Neural progenitor cell (in vitro differentiated cells): Measurements from ENCODE around the gene CDK10.

Source experiments
- CTCF ChIP-seq: fragments of 200-600 bp; sonication (generic); IDR thresholded peaks from 2 replicates; pipeline ENCODE4 v1.5.1; 2017; ENCODE audit warnings: antibody characterized with exemption, mild to moderate bottlenecking
- EZH2 ChIP-seq: fragments of 200-600 bp; sonication (generic); IDR thresholded peaks from 2 replicates; pipeline ENCODE4 v1.6.1; 2017; ENCODE audit warnings: antibody characterized with exemption, mild to moderate bottlenecking, moderate library complexity
- EZH2phosphoT487 ChIP-seq: fragments of 200-600 bp; sonication (generic); IDR thresholded peaks from 2 replicates; pipeline ENCODE4 v1.6.1; 2017; ENCODE audit warnings: antibody characterized with exemption

DNA sequence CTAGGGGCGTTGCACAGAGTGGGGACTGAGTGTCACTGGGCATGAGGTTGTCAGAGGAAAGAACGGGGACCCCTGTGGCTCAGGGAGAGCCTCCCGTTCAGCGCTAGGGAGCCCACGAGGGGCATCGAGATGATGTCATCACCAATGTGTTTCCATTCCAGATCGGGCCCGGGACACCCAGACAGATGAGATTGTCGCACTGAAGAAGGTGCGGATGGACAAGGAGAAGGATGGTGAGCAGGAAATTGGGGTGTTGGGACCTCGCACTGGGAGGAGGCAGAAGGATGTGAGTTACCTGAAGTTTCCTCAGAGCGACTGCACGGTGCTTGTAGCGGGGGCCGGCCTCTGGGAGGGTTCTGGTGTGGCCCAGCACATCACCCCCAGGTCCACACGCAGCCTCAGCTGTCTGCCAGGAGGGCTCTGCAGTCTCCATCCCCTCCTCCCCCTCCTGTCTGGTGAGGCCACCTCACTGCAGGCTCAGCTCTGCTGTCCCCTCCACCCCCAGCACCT is 4.0 kb downstream of the CDK10 start:
- TF ChIP-seq CTCF, result no peak
- no peak for TF ChIP-seq EZH2phosphoT487
- no peak for TF ChIP-seq EZH2
